Stomach (tissue), 9 donors: ENCODE results near the gene ULBP2. TPM values are rescaled to one million over a fixed set of nuclear protein-coding genes. Genes with fewer than 3 reads are reported as not detected.
A peak's percentile ranks its signal among the peaks of the same experiment; 100 is the strongest.

Experiments used
- DNase-seq, 2 donors: peaks; one replicate each; pipeline versions ENCODE4 v3.0.0 to v3.0.0-alpha.2; 2013 to 2019
- H3K27ac ChIP-seq, 5 donors: fragments of 200-600 bp in 4 of 5; sonication (generic) in 4 of 5; one replicate each; pipeline ENCODE4 v1.5.1; 2013 to 2019; ENCODE audit warnings: mild to moderate bottlenecking in 1 of 5, moderate library complexity in 1 of 5
- H3K27me3 ChIP-seq, 3 donors: fragments of 200-600 bp; sonication (generic); one replicate each; pipeline ENCODE4 v1.5.1; 2017 to 2019; ENCODE audit warnings: mixed run types in 1 of 3
- H3K36me3 ChIP-seq, 4 donors: fragments of 200-600 bp; sonication (generic); 1 replicate in 3 of 4; 2 replicates in 1 of 4; pipeline ENCODE4 v1.5.1; 2016 to 2019
- H3K4me1 ChIP-seq, 4 donors: fragments of 200-600 bp; sonication (generic); one replicate each; pipeline ENCODE4 v1.5.1; 2016 to 2019
- H3K4me3 ChIP-seq, 4 donors: fragments of 200-600 bp; sonication (generic) in 3 of 4; one replicate each; pipeline ENCODE4 v1.5.1; 2016 to 2019; ENCODE audit warnings: mild to moderate bottlenecking in 1 of 4
- H3K9me3 ChIP-seq, 4 donors: fragments of 200-600 bp; sonication (generic); one replicate each; pipeline ENCODE4 v1.5.1; 2016 to 2019
- CTCF ChIP-seq, 7 experiments: fragments of 450-650 bp in 4 of 7; fragments of 200-600 bp in 3 of 7; sonication (generic) in 3 of 7; IDR thresholded peaks; one replicate each; pipeline ENCODE4 v1.5.1; 2016 to 2019; ENCODE audit warnings: antibody characterized with exemption in 7 of 7, control low read depth in 2 of 7, mild to moderate bottlenecking in 1 of 7
- EP300 ChIP-seq: sonication (generic); formaldehyde crosslinking; IDR thresholded peaks from one replicate; pipeline ENCODE4 v1.6.1; 2017; ENCODE audit warnings: antibody characterized with exemption
- POLR2A ChIP-seq, 4 donors: fragments of 450-650 bp; IDR thresholded peaks; one replicate each; pipeline ENCODE4 v1.6.1; 2016; ENCODE audit warnings: antibody characterized with exemption in 4 of 4, control low read depth in 2 of 4, mild to moderate bottlenecking in 1 of 4, moderate library complexity in 1 of 4
- POLR2AphosphoS5 ChIP-seq, 3 donors: sonication (generic); formaldehyde crosslinking; IDR thresholded peaks; one replicate each; pipeline ENCODE4 v1.6.1; 2016; ENCODE audit warnings: antibody characterized with exemption in 3 of 3
- WGBS, 5 donors: extraction: QIAGEN DNeasy Blood & Tissue Kit in 3 of 5; methylation state at CpG; one replicate each; pipeline versions ENCODE4 v1.1.5 to v1.1.7; 2013 to 2018; 5-methylcytosine and 5-hydroxymethylcytosine counted together
- intact Hi-C: fragments of 100-400 bp; cut with DNase I; formaldehyde crosslinking; loops from one replicate; pipeline ENCODE4 v1.15.1; 2023; ENCODE audit warnings: low total_unique reads
- polyA plus RNA-seq, 3 donors: library from polyadenylated mRNA; stranded (reverse); fragments of 200-250 nt; gene quantifications; one replicate each; pipeline ENCODE4 v1.2.3, GENCODE V29; 2013
- total RNA-seq, 5 donors: library from RNA; depleted of rRNA; stranded (reverse); fragments of >200 nt; gene quantifications; one replicate each; pipeline versions ENCODE4 v1.1.0 to v1.2.3, GENCODE V29; 2014 to 2016
- donor health status: healthy with polysubstance abuse.
- donor health status: Bipolar disorder and iron deficiency.
- donor health status: healthy.

ULBP2 gene
- total and polyA plus RNA-seq, 8 donors = 0.31 to 1.4 (median 0.43) TPM; not detected in 5

- H3K4me1 ChIP-seq = peaks cover 24 to 27% (median 26%) of the 10 kb centered on the region in 4 donors
- 62 to 77% (median 67%) methylated on average over 5 to 6 of the region's 6 CpGs for WGBS, 5 donors
- DNase-seq = no peak
- H3K27me3 ChIP-seq = peaks cover 3 to 100% (median 73%) of the 10 kb centered on the region in 3 donors
- intact Hi-C loops = no loop called here
- H3K4me3 ChIP-seq = no peak overlapping the region
- no peak overlapping the region for H3K27ac ChIP-seq
- no peak for TF ChIP-seq POLR2AphosphoS5 (IDR thresholded peaks at IDR 0.05)
- TF ChIP-seq POLR2A (IDR thresholded peaks at IDR 0.05) = no peak
- TF ChIP-seq CTCF (IDR thresholded peaks at IDR 0.05) = no peak
- TF ChIP-seq EP300 = no peak
- H3K9me3 ChIP-seq = no peaks in the 10 kb centered on the region
- H3K36me3 ChIP-seq = no peaks in the 10 kb centered on the region
Observed at GRCh38 chr6:149960488-149960887, 18.7 kb downstream of the ULBP2 start.

- no peaks in the 10 kb centered on the region for H3K36me3 ChIP-seq
- H3K27me3 ChIP-seq = peaks cover 3 to 100% (median 70%) of the 10 kb centered on the region in 3 donors
- no peak overlapping the region for H3K4me3 ChIP-seq
- no peaks in the 10 kb centered on the region for H3K9me3 ChIP-seq
- 58 to 67% (median 65%) methylated on average over 6 of the region's 6 CpGs for WGBS, 5 donors
- TF ChIP-seq CTCF (IDR thresholded peaks at IDR 0.05) = no peak
- no peak for TF ChIP-seq POLR2AphosphoS5 (IDR thresholded peaks at IDR 0.05)
- TF ChIP-seq EP300 = no peak
- TF ChIP-seq POLR2A (IDR thresholded peaks at IDR 0.05) = no peak
- no peak overlapping the region for H3K27ac ChIP-seq
- intact Hi-C loops = no loop called here
- H3K4me1 ChIP-seq = peaks cover 24 to 29% (median 27%) of the 10 kb centered on the region in 4 donors
- peak in 1 of 2 donors; percentile 23 for DNase-seq
Observed at GRCh38 chr6:149961728-149962425, 20.1 kb downstream of the ULBP2 start.

GRCh38 chr6:149962461-149963211 is 20.8 kb downstream of the ULBP2 start:
- Histone ChIP-seq H3K36me3 (no peaks in the 10 kb centered on the region), H3K27me3 (peaks cover 3 to 100% (median 63%) of the 10 kb centered on the region in 3 donors), H3K27ac (no peak overlapping the region), H3K9me3 (no peaks in the 10 kb centered on the region), H3K4me1 (peaks cover 24 to 29% (median 27%) of the 10 kb centered on the region in 4 donors), H3K4me3 (peak overlapping the region in 2 of 4 donors; percentile 61 to 66)
- intact Hi-C loops = no loop called here
- no peak for DNase-seq
- WGBS, 5 donors = 61 to 70% (median 67%) methylated on average over 7 of the region's 7 CpGs
- no peak for TF ChIP-seq EP300
- no peak for TF ChIP-seq POLR2AphosphoS5 (IDR thresholded peaks at IDR 0.05)
- TF ChIP-seq CTCF (IDR thresholded peaks at IDR 0.05) = no peak
- TF ChIP-seq POLR2A (IDR thresholded peaks at IDR 0.05) = no peak

- H3K4me1 ChIP-seq = peaks cover 24 to 29% (median 27%) of the 10 kb centered on the region in 4 donors
- peak in 1 of 2 donors; percentile 68 for DNase-seq
- no peaks in the 10 kb centered on the region for H3K36me3 ChIP-seq
- TF ChIP-seq POLR2A (IDR thresholded peaks at IDR 0.05) = no peak
- no peak for TF ChIP-seq EP300
- no peak for TF ChIP-seq POLR2AphosphoS5 (IDR thresholded peaks at IDR 0.05)
- TF ChIP-seq CTCF (IDR thresholded peaks at IDR 0.05) = no peak
- 10 to 36% (median 15%) methylated on average over 8 of the region's 8 CpGs for WGBS, 5 donors
- H3K9me3 ChIP-seq = no peaks in the 10 kb centered on the region
- H3K4me3 ChIP-seq = peak overlapping the region; percentile 45 to 66 (median 54)
- H3K27ac ChIP-seq = no peak overlapping the region
- intact Hi-C loops = no loop called here
- H3K27me3 ChIP-seq = peaks cover 3 to 100% (median 63%) of the 10 kb centered on the region in 3 donors
Observed at GRCh38 chr6:149963212-149963461, 21.3 kb downstream of the ULBP2 start.
